Measurements from ENCODE around the gene SYNDIG1L. TPM values are rescaled to one million over a fixed set of nuclear protein-coding genes. Genes with fewer than 3 reads are reported as not detected.

The SYNDIG1L gene
- total and polyA plus RNA-seq, 12 donors = 0.05 to 0.51 (median 0.23) TPM; not detected in 5

- TF ChIP-seq POLR2A (IDR thresholded peaks at IDR 0.05) (no peak), CTCF (IDR thresholded peaks at IDR 0.05) (no peak)
- Histone ChIP-seq H3K27ac (no peak overlapping the region), H3K4me1 (replicated peaks in 1 of 2) (no peaks in the 10 kb centered on the region), H3K4me3 (no peak overlapping the region), H3K9me3 (replicated peaks in 1 of 3) (no peaks in the 10 kb centered on the region), H3K27me3 (no peaks in the 10 kb centered on the region), H3K36me3 (replicated peaks in 1 of 2) (no peaks in the 10 kb centered on the region)
- no peak for DNase-seq
- intact Hi-C loops (cut with DNase I) = no loop called here
- WGBS, 4 donors = 75 to 78% (median 76%) methylated on average over 5 of the region's 5 CpGs
These were observed 37.7 kb upstream of the SYNDIG1L start for GRCh38 chr14:74463697-74464096.

GRCh38 chr14:74462993-74463392 lies 37.0 kb upstream of the SYNDIG1L start:
- Histone ChIP-seq H3K27me3 (no peaks in the 10 kb centered on the region), H3K27ac (no peak overlapping the region), H3K36me3 (replicated peaks in 1 of 2) (no peaks in the 10 kb centered on the region), H3K9me3 (replicated peaks in 1 of 3) (no peaks in the 10 kb centered on the region), H3K4me3 (no peak overlapping the region), H3K4me1 (replicated peaks in 1 of 2) (no peaks in the 10 kb centered on the region)
- 84 to 97% (median 92%) methylated on average over 3 of the region's 3 CpGs for WGBS, 4 donors
- intact Hi-C loops (cut with DNase I) = no loop called here
- DNase-seq = no peak
- TF ChIP-seq CTCF (IDR thresholded peaks at IDR 0.05) (no peak), POLR2A (IDR thresholded peaks at IDR 0.05) (no peak)

GRCh38 chr14:74459976-74460375 lies 34.0 kb upstream of the SYNDIG1L start:
- Histone ChIP-seq H3K27me3 (no peaks in the 10 kb centered on the region), H3K4me1 (replicated peaks in 1 of 2) (no peaks in the 10 kb centered on the region), H3K27ac (no peak overlapping the region), H3K4me3 (no peak overlapping the region), H3K36me3 (replicated peaks in 1 of 2) (no peaks in the 10 kb centered on the region), H3K9me3 (replicated peaks in 1 of 3) (no peaks in the 10 kb centered on the region)
- no peak for DNase-seq
- intact Hi-C loops (cut with DNase I) = no loop called here
- 73 to 92% (median 82%) methylated on average over 6 of the region's 6 CpGs for WGBS, 4 donors
- TF ChIP-seq CTCF (IDR thresholded peaks at IDR 0.05) (no peak), POLR2A (IDR thresholded peaks at IDR 0.05) (no peak)

GRCh38 chr14:74459289-74459946 lies 33.4 kb upstream of the SYNDIG1L start:
- Histone ChIP-seq H3K9me3 (replicated peaks in 1 of 3) (no peaks in the 10 kb centered on the region), H3K4me1 (replicated peaks in 1 of 2) (no peaks in the 10 kb centered on the region), H3K36me3 (replicated peaks in 1 of 2) (no peaks in the 10 kb centered on the region), H3K27me3 (no peaks in the 10 kb centered on the region), H3K4me3 (no peak overlapping the region), H3K27ac (no peak overlapping the region)
- DNase-seq = peak; percentile 38 to 68 (median 65)
- 65 to 69% (median 67%) methylated on average over 9 to 10 of the region's 10 CpGs for WGBS, 4 donors
- TF ChIP-seq POLR2A (IDR thresholded peaks at IDR 0.05) = no peak
- TF ChIP-seq CTCF (IDR thresholded peaks at IDR 0.05) = peak; percentile 59 to 67 (median 62)
- intact Hi-C loops (cut with DNase I) = no loop called here
